H9 (cell line): ENCODE data around the gene GPHN. TPM values are rescaled to one million over a fixed set of nuclear protein-coding genes. Genes with fewer than 3 reads are reported as not detected.

Experiments used
- DNase-seq: peaks from one replicate; pipeline ENCODE4 v3.0.0-alpha.2; 2017
- H2AFZ ChIP-seq: one replicate; pipeline ENCODE4 v1.6.1; 2013; ENCODE audit warnings: mild to moderate bottlenecking, low read length, control low read depth, moderate library complexity
- H2AK5ac ChIP-seq: 2 replicates; pipeline ENCODE4 v1.6.1; 2013; ENCODE audit warnings: low read length, control low read depth, mixed read lengths; ENCODE audit not compliant: insufficient read length
- H2BK120ac ChIP-seq: one replicate; pipeline ENCODE4 v1.6.1; 2013; ENCODE audit warnings: low read depth, mild to moderate bottlenecking, low read length, control low read depth, inconsistent platforms; ENCODE audit not compliant: poor library complexity, severe bottlenecking
- H2BK12ac ChIP-seq: 2 replicates; pipeline ENCODE4 v1.6.1; 2013; ENCODE audit warnings: low read length, control low read depth, mixed read lengths, low read depth; ENCODE audit not compliant: insufficient read length
- H2BK15ac ChIP-seq: 2 replicates; pipeline ENCODE4 v1.6.1; 2013; ENCODE audit warnings: low read depth, low read length, control low read depth
- H2BK20ac ChIP-seq: one replicate; pipeline ENCODE4 v1.6.1; 2013; ENCODE audit warnings: low read depth, mild to moderate bottlenecking, low read length, control low read depth, inconsistent platforms; ENCODE audit not compliant: poor library complexity, severe bottlenecking
- H2BK5ac ChIP-seq: 2 replicates; pipeline ENCODE4 v1.6.1; 2013; ENCODE audit warnings: low read length, control low read depth, mixed read lengths; ENCODE audit not compliant: insufficient read length
- H3K14ac ChIP-seq: 2 replicates; pipeline ENCODE4 v1.6.1; 2013; ENCODE audit warnings: low read length, control low read depth; ENCODE audit not compliant: insufficient read depth
- H3K18ac ChIP-seq: 2 replicates; pipeline ENCODE4 v1.6.1; 2013; ENCODE audit warnings: low read depth, mild to moderate bottlenecking, mixed read lengths, low read length, control low read depth; ENCODE audit not compliant: insufficient read length
- H3K23ac ChIP-seq: 2 replicates; pipeline ENCODE4 v1.6.1; 2013; ENCODE audit warnings: low read length, control low read depth, mixed read lengths, low read depth; ENCODE audit not compliant: insufficient read length
- H3K23me2 ChIP-seq: 2 replicates; pipeline ENCODE4 v1.6.1; 2013; ENCODE audit warnings: low read depth, mild to moderate bottlenecking, mixed read lengths, low read length, control low read depth; ENCODE audit not compliant: insufficient read length, poor library complexity, severe bottlenecking
- H3K27ac ChIP-seq: 2 replicates; pipeline ENCODE4 v1.5.1; 2013; ENCODE audit warnings: low read length, control low read depth, mixed read lengths, low read depth; ENCODE audit not compliant: insufficient read length
- H3K27me3 ChIP-seq: 2 replicates; pipeline ENCODE4 v1.6.1; 2013; ENCODE audit warnings: low read length, control low read depth, inconsistent platforms; ENCODE audit not compliant: insufficient read depth
- H3K4ac ChIP-seq: 2 replicates; pipeline ENCODE4 v1.6.1; 2013; ENCODE audit warnings: low read depth, mild to moderate bottlenecking, control low read depth, inconsistent platforms, low read length, moderate library complexity
- H3K4me1 ChIP-seq: 2 replicates; pipeline ENCODE4 v1.6.1; 2013; ENCODE audit warnings: low read length, control low read depth, inconsistent platforms; ENCODE audit not compliant: insufficient read depth
- H3K4me2 ChIP-seq: 2 replicates; pipeline ENCODE4 v1.6.1; 2013; ENCODE audit warnings: low read length, control low read depth, mixed read lengths; ENCODE audit not compliant: insufficient read length, insufficient read depth
- H3K56ac ChIP-seq: 2 replicates; pipeline ENCODE4 v1.6.1; 2013; ENCODE audit warnings: low read depth, mild to moderate bottlenecking, mixed read lengths, low read length, control low read depth; ENCODE audit not compliant: insufficient read length
- H3K79me1 ChIP-seq: 2 replicates; pipeline ENCODE4 v1.6.1; 2013; ENCODE audit warnings: low read depth, mild to moderate bottlenecking, moderate library complexity, low read length, control low read depth, inconsistent platforms; ENCODE audit not compliant: insufficient read depth, poor library complexity, severe bottlenecking
- H3K79me2 ChIP-seq: 2 replicates; pipeline ENCODE4 v1.6.1; 2013; ENCODE audit warnings: low read length, control low read depth, inconsistent platforms; ENCODE audit not compliant: insufficient read depth
- H3K9ac ChIP-seq: 2 replicates; pipeline ENCODE4 v1.6.1; 2013; ENCODE audit warnings: low read length, control low read depth, mixed read lengths; ENCODE audit not compliant: insufficient read length; ENCODE audit errors: extremely low read depth
- H3K9me3 ChIP-seq: one replicate; pipeline ENCODE4 v1.6.1; 2013; ENCODE audit warnings: low read depth, low read length, inconsistent platforms; ENCODE audit not compliant: control insufficient read depth
- H3T11ph ChIP-seq: one replicate; pipeline ENCODE4 v1.6.1; 2013; ENCODE audit warnings: mild to moderate bottlenecking, low read length, control low read depth, inconsistent platforms
- H4K20me1 ChIP-seq: one replicate; pipeline ENCODE4 v1.6.1; 2013; ENCODE audit not compliant: control insufficient read depth, insufficient read length, insufficient read depth
- H4K5ac ChIP-seq: 2 replicates; pipeline ENCODE4 v1.6.1; 2013; ENCODE audit warnings: low read depth, mild to moderate bottlenecking, mixed read lengths, low read length, control low read depth; ENCODE audit not compliant: insufficient read length
- H4K8ac ChIP-seq: replicated peaks from 2 replicates; pipeline ENCODE4 v1.6.1; 2013; ENCODE audit warnings: low read length, control low read depth, mixed read lengths, low read depth; ENCODE audit not compliant: insufficient read length
- H4K91ac ChIP-seq: 2 replicates; pipeline ENCODE4 v1.6.1; 2013; ENCODE audit warnings: low read depth, mild to moderate bottlenecking, moderate library complexity, mixed read lengths, low read length, control low read depth; ENCODE audit not compliant: insufficient read length
- H3K27ac Mint-ChIP-seq, 3 experiments: 2 replicates in 2 of 3; 3 replicates in 1 of 3; pipeline ENCODE4 v1.8.0; 2020 to 2021; ENCODE audit warnings: mixed read lengths in 3 of 3, mild to moderate bottlenecking in 1 of 3, moderate library complexity in 1 of 3
- H3K27me3 Mint-ChIP-seq: 2 replicates; pipeline ENCODE4 v1.8.0; 2021; ENCODE audit warnings: low read depth, mild to moderate bottlenecking, moderate library complexity, mixed read lengths
- H3K36me3 Mint-ChIP-seq, 3 experiments: 2 replicates in 2 of 3; 3 replicates in 1 of 3; pipeline ENCODE4 v1.8.0; 2020 to 2021; ENCODE audit warnings: low read depth in 3 of 3, mixed read lengths in 3 of 3; ENCODE audit not compliant: insufficient read depth in 1 of 3
- H3K4me1 Mint-ChIP-seq, 2 experiments: 2 replicates each; pipeline ENCODE4 v1.8.0; 2020; ENCODE audit warnings: mixed read lengths in 2 of 2
- H3K4me3 Mint-ChIP-seq, 2 experiments: 2 replicates in 1 of 2; 3 replicates in 1 of 2; pipeline ENCODE4 v1.8.0; 2020 to 2021; ENCODE audit warnings: mild to moderate bottlenecking in 2 of 2, mixed read lengths in 2 of 2, moderate library complexity in 1 of 2
- H3K9me3 Mint-ChIP-seq, 2 experiments: 2 replicates in 1 of 2; 3 replicates in 1 of 2; pipeline ENCODE4 v1.8.0; 2020; ENCODE audit warnings: mild to moderate bottlenecking in 2 of 2, mixed read lengths in 2 of 2, moderate library complexity in 1 of 2
- WGBS: extraction: QIAGEN DNeasy Blood & Tissue Kit; methylation state at CpG from one replicate; pipeline ENCODE4 v1.1.7; 2013; ENCODE audit warnings: missing lambda C conversion rate, low lambda C conversion rate, mixed read lengths; ENCODE audit not compliant: insufficient read length; ENCODE audit errors: extremely low coverage; 5-methylcytosine and 5-hydroxymethylcytosine counted together
- total RNA-seq: library from RNA; stranded (reverse); gene quantifications from 2 replicates; pipeline ENCODE4 v1.2.1, GENCODE V29; 2021
- TF ChIP-seq, protein P1 (sequence below): fragments of 200-600 bp; sonication (generic); conservative IDR thresholded peaks from 3 replicates; pipeline ENCODE4 v1.8.0; 2021; ENCODE audit warnings: antibody characterized with exemption, mild to moderate bottlenecking

Gene GPHN
- total RNA-seq, 1 experiment from 2014 or later = 16.1 TPM

GRCh38 chr14:66507181-66507721 is 696 bp upstream of the GPHN start:
- H2AFZ ChIP-seq = no peak overlapping the region
- H4K20me1 ChIP-seq = no peaks in the 10 kb centered on the region
- Mint-ChIP-seq H3K27ac (peak overlapping the region in 2 of 3 experiments; percentile 31 to 79; a peak in 3 of 7 replicates), H3K9me3 (no peaks in the 10 kb centered on the region; a peak in 1 of 5 replicates), H3K4me3 (peak overlapping the region; percentile 89 to 97), H3K36me3 (peaks cover 0 to 4% (median 0%) of the 10 kb centered on the region in 3 experiments; a peak in 3 of 7 replicates), H3K4me1 (peaks cover 13 to 14% of the 10 kb centered on the region in 2 experiments; a peak in 3 of 4 replicates), H3K27me3 (peaks cover 34% of the 10 kb centered on the region)
- H3K27me3 ChIP-seq = no peaks in the 10 kb centered on the region; the same call in 1 of the 2 replicates
- no peaks in the 10 kb centered on the region for H3K79me1 ChIP-seq
- no peak overlapping the region for H3K4ac ChIP-seq
- H2BK12ac ChIP-seq = no peak overlapping the region
- TF ChIP-seq, protein P1, sequence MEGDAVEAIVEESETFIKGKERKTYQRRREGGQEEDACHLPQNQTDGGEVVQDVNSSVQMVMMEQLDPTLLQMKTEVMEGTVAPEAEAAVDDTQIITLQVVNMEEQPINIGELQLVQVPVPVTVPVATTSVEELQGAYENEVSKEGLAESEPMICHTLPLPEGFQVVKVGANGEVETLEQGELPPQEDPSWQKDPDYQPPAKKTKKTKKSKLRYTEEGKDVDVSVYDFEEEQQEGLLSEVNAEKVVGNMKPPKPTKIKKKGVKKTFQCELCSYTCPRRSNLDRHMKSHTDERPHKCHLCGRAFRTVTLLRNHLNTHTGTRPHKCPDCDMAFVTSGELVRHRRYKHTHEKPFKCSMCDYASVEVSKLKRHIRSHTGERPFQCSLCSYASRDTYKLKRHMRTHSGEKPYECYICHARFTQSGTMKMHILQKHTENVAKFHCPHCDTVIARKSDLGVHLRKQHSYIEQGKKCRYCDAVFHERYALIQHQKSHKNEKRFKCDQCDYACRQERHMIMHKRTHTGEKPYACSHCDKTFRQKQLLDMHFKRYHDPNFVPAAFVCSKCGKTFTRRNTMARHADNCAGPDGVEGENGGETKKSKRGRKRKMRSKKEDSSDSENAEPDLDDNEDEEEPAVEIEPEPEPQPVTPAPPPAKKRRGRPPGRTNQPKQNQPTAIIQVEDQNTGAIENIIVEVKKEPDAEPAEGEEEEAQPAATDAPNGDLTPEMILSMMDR = no peak
- H3K9me3 ChIP-seq = no peaks in the 10 kb centered on the region
- H3T11ph ChIP-seq = no peak overlapping the region
- H2BK15ac ChIP-seq = no peak overlapping the region
- peaks cover 14% of the 10 kb centered on the region for H3K23me2 ChIP-seq
- H2AK5ac ChIP-seq = no peak overlapping the region
- no peak overlapping the region for H2BK5ac ChIP-seq
- H3K14ac ChIP-seq = peak overlapping the region; percentile 7; the same call in 1 of the 2 replicates
- no peak overlapping the region for H3K27ac ChIP-seq
- H3K4me2 ChIP-seq = peak overlapping the region; percentile 66
- H4K5ac ChIP-seq = no peak overlapping the region
- H3K79me2 ChIP-seq = no peaks in the 10 kb centered on the region; the same call in 1 of the 2 replicates
- no CpG with 5 or more reads among the region's 23 CpGs for WGBS
- no peak overlapping the region for H3K18ac ChIP-seq
- H2BK120ac ChIP-seq = no peak overlapping the region
- no peak overlapping the region for H4K91ac ChIP-seq
- H3K9ac ChIP-seq = peak overlapping the region; percentile 35
- H3K56ac ChIP-seq = no peak overlapping the region
- DNase-seq = no peak
- no peak overlapping the region for H3K23ac ChIP-seq
- no peaks in the 10 kb centered on the region for H3K4me1 ChIP-seq
- no peak overlapping the region for H2BK20ac ChIP-seq
- no peak overlapping the region for H4K8ac ChIP-seq
